NCI-H1417 treated with DMSO at 0.1 percent for 48 hours (cell line): ENCODE data around the gene HOPX.
"Not testable (repeated sequence)": the region's sequence is repeated elsewhere in the genome, so short reads cannot be mapped to it uniquely, and the experiment has no call there.

Experiments
- DNase-seq: peaks from one replicate; lab custom pipeline; 2025; lab: John Stamatoyannopoulos, UW

The HOPX gene, protein sequence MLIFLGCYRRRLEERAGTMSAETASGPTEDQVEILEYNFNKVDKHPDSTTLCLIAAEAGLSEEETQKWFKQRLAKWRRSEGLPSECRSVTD

DNA sequence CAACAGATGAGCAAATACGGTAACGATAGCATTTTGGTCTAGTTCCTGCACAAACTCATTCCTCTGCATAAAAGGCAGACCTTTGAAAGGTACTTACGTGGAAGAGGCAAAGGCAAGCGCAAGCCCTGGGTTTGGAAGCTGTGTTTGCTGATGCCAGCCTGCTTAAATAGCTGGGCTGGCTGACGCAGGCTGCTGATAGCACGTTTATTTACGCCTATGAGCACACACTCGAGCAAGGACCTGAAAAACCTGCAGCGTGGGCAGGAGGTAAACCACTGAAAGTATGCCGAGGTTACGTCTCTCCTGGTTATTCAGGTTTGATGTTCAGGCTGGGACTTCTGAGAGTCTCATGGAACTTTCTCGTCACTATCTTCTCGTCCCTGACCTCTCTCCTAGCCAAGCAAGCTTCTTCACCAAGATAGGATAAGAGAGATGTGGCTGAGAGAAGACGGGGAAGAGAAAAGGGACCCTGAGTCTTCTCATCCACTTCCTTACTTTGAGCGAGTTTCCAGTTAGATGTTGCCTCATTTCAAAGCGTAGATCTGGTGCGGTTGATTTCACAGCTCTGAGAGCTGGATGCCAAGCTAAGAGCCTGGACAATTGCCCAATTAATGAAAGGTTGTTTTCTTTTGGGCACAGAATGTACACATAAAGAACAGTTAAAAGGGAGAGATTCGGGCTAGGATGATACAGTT, at the start of gene HOPX:
TSS of gene HOPX (minus strand) at position 139 of the 695 bp plus-strand sequence. CDS start 23,480 bp downstream, outside the sequence.
- DNase-seq, result no peak

DNA sequence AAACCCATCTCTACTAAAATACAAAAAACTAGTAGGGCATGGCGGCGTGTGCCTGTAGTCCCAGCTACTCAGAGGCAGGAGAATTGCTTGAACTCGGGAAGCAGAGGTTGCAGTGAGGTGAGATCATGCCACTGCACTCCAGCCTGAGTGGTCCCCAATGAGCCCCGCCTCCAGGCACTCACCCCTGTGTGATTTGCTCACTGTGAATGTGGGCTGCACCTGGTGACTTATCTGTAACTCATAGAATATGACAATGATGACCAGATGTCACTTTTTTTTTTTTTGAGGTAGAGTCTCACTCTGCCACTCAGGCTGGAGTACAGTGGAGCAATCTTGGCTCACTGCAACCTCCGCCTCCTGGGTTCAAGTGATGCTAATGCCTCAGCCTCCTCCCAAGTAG, 49.0 kb upstream of the HOPX start:
- DNase-seq, result no peak

DNA sequence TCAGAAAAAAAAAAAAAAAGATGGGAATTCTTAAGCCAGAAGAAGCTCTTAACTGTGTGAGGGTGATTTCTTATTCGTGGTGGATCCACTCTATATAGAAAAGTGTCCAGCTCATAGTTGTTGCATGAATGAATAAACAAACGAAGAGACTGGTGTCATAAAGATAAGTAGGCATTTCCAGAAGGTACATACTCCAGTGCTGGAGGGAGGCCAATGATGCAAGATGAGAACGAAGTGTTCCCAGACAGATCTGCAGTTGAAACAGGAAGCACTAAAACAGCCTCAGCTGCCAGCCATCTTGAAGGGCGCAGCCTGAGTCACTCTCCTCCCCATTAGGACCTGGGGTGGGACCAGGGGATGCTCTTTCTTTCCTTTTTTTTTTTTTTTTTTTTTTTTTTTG, 47.4 kb upstream of the HOPX start:
- no peak for DNase-seq

DNA sequence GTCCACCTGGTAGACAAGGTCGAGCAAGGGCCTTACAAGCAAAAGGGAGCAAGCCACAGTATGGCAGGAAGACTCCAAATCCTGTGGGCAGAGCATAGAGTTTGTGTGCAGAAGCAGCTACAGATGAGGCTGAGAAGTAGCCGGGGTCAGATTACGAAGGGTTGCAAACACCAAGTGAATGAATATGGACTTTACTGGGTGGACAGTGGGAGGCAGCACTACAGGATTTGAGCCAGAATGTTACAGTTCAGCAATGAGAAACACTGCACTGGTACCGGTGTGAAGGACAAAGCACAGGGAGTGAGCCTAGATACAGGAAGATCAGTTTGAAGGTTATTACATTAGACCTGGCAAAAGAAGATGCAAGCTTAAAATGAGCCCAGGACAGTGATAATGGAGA, 46.1 kb upstream of the HOPX start:
- DNase-seq, result no peak

DNA sequence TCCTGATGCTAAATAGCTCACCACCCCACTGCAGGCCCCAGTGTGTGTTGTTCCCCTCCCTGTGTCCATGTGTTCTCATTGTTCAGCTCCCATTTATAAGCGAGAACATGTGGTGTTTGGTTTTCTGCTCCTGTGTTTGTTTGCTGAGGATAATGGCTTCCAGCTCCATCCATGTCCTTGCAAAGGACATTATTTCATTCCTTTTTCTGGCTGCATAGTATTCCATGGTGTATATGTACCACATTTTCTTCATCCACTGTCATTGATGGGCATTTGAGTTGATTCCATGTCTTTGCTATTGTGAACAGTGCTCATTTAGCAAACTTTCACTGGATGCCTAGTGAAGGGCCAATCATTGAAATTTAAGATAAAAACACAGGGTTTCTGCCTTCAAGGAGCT, 45.5 kb upstream of the HOPX start:
- not testable (repeated sequence) for DNase-seq

DNA sequence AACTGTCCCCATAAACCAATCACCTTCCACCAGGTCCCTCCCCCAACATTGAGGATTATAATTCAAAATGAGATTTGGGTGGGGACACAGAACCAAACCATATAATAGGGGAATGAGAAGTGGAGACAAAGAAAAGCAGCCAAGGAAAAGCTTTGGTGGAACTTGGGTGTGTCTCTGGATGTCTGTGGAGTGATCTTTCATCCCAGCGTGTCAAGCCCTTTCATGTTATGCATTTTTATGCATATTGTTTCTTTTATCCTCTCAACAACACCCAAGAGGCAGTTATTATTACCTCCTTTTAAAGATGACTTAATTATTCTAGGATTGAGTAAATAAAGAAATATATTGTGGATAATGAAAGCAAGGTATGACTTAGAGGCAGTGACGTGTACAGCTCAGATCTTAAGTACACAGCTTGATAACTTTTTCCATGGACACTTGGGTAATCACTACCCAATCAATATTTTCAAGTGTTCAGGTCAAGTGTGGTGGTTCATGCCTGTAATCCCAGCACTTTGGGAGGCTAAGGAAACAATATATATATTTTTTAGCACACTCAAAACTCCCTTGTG, 42.6 kb upstream of the HOPX start:
- DNase-seq, result no peak

DNA sequence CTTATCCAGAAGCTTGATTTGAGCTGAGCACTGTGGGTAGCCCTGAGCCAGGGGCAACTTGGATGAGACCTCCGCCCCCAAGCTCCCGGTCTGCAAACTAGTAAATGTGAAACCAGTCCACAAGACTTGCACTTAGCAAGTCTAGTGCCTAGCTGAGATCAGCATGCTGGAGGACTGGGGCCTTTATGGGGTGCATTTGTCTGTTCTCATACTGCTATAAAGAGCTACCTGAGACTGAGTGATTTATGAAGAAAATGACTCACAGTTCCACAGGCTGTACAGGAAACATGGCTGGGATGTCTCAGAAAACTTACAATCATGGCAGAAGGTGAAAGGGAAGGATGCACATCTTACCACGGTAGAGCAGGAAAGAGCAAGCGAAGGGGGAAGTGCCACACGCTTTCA, 42.1 kb upstream of the HOPX start:
- DNase-seq, result no peak

DNA sequence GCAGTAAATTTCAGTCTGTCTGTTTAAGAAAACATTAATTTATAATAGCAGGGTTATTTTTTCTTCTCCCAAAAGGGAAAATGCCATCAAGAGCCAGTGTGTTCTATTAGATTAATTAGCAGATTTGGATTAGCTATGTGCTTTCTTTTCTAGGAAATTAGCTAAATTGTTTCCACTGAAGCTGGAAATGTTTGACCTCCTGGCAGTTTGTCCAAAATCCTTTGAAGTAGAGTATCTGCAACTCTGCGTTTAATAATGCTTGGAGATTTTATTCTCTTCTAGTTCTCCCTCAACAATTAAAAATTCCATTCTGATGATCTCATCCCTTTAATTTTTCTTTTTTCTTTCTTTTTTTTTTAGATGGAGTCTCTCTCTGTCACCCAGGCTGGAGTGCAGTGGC, 27.1 kb upstream of the HOPX start:
- DNase-seq, result no peak

DNA sequence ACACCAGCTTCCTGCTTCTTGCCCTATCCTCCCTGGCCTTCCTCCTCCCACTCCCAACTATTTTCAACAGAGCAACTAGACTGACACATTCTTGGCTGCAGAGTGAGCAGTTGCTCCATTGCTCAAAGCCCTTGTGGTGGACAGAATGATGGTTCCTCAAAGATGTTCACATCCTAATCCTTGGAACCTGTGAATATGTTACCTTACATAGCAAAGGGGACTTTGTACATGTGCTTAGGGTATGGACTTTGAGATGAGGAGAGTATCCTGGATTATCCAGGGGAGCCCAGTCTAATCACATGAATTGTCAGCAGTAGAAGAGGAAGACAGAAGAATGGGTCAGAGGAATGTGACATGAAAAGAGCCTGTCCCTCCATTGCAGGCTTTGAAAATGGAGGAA, 24.9 kb upstream of the HOPX start:
- DNase-seq, result no peak

DNA sequence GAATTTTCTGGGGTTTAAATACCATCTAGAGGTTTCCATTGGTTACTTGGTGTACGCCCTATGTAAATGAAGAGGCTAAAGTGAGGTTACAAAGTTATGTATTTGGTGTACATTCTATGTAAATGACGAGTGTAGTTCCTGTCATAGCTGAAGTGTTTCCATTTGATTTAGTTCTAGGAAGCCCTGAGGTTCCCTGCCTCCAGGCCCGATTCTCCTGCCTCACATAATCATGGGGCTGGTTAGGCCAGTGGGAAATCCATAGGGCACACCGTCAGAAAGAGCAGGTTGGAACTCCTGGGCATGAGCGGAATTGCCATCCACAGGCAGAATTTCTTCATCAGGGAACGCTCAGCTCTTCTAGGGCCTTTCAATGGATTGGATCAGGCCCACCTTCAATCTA, 24.2 kb upstream of the HOPX start:
- no peak for DNase-seq

DNA sequence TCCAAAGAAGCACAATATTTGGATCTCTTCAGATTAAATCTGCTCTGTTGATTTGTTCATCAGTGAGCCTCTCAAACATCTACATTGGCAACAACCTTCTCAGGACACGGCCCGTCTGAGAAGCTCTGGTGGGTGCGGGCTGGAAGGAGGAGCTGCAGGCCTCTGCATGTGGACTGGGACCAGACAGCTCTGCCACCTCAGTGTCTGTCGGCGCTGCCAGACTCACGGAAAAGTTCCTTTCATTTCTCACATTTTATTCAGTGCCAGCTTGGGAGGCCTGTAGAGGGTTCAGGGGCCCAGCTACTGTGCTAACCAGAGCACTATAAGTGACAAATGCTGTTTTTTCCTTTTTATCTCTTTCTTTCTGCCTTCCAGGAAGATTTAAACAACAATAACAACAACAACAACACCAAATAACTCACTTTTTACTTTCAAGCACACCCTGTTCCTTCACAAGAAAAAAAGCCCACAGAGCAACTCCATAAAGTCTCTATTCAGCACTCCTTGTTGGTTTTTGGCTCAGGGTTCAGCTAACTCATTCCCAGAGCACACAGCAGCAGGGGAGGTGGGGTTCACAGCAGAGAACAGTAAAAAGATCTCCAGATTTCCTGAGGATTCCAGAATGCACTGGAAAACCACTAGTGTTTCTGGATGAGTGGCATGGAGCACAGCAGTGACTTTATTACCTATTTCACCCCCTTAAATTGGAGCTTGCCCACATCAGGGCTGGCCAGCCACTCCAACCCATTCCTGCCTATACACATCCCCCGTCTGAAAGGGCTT, 23.2 kb upstream of the HOPX start:
- no peak for DNase-seq

DNA sequence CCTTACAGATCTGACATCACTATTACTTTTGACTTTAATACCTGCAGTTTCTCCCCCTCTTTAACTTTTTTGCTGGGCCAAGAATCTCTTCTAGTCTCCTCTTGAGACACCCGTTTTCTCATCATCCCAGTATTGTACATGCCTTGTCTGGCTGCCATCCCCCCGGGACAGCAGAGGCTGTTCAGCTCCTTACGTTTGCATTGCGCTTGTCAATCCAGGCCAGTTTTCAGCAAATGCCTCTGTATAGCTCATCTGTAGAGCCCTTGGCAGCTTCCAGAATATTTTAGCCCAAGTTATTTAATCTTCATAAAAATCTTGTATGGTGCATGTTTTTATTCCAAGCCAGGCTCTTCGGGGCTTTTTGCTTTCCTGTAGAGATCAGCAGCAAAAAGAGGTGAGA, 22.3 kb upstream of the HOPX start:
- DNase-seq, result no peak

DNA sequence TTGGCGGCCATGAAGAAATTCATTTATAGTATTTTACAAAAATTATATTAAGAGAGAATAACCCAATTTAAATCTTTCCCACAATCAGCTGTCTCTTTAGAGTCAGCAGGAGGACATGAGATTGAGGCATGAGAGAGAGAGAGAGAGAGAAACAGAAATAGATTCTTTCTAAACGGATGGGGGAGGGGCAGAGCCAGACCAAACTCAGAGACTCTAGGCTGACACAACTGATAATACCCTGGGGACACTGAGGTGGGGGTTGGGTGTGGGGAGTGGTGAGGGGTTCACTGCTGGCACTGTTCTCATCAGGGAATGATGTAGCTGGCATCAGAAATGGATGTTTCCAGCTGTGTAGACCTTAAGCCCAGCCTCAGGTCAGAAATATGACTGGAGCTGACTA, 20.5 kb upstream of the HOPX start:
- no peak for DNase-seq

DNA sequence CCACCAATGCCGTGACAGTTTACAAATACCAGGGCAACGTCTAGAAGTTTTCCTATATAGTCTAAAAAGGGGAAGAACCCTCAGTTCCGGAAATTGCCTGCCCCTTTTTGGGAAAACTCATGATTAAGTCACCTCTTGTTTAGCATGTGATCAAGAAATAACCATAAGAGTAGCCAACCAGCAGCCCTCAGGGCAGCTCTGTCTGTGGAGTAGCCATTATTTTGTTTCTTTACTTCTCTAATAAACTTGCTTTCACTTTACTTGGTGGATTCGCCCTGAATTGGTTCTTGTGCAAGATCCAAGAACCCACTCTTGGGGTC, 20.0 kb upstream of the HOPX start:
- no peak for DNase-seq

DNA sequence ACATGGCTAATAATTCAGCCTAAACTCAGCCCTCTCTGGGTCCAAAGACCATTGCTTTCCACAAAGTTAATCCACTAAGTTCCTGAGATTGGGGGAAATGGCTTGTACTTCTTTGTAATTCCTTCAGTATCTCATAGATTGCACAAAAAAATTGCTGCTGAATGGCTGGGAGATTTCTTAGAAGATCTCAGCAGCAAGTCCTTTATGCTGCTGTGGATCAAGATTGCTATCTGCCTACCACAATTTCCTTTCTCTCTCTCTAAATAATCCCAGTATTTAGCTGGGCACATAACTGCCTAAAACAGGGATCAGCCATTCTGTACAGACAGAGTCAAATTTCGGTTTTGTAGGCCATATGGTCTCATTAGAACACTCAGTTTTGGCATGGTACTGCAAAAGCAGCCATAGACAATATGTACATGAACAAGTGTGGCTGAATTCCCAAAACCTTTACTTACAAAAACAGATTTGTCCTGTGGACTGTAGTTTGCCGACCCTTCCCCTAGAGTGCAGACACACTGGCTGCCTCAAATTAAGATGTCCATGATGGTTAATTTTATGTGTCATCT, 18.5 kb upstream of the HOPX start:
- no peak for DNase-seq

DNA sequence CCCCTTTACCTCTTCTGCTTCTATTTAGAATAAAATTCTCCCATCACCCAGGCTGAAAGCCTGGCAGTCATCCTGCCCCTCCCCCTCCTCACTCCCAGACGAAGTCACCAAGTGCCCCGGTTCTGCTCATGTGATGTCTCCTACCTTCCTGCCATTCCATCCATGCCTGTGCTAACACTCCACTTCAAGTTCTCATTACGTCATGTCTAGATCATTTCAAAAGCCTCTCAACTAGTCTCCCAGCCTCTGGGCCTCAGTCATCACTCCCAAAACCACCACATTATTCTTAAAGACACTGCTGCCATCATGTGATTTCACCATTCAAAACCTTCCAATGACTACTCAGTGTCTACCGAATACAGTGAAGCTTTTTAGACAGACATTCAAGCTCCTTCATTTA, 17.2 kb upstream of the HOPX start:
- DNase-seq, result no peak

DNA sequence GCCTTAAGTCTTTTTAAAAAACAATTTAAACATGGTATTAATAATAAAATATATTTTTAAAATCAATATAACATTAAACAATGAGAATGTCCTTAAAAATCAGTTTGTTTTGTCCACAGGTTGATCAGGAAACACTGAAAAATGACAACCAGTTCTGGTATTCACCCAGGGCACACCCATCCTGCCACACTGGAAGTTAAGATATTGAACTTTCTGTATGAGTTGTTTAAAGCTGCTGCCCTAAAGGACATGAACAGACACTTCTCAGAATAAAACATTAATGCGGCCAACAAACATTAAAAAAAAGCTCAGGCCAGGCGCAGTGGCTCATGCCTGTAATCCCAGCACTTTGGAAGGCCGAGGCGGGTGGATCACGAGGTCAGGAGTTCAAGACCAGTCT, 15.0 kb upstream of the HOPX start:
- DNase-seq, result no peak

DNA sequence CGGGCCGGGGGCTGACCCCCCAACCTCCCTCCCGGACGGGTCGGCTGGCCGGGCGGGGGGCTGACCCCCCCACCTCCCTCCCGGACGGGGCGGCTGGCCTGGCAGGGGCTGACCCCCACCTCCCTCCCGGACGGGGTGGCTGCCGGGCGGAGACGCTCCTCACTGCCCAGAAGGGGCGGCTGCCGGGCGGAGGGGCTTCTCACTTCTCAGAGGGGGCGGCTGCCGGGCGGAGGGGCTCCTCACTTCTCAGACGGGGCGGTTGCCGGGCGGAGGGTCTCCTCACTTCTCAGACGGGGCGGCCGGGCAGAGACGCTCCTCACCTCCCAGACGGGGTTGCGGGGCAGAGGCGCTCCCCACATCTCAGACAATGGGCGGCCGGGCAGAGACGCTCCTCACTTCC, 12.4 kb upstream of the HOPX start:
- not testable (repeated sequence) for DNase-seq

DNA sequence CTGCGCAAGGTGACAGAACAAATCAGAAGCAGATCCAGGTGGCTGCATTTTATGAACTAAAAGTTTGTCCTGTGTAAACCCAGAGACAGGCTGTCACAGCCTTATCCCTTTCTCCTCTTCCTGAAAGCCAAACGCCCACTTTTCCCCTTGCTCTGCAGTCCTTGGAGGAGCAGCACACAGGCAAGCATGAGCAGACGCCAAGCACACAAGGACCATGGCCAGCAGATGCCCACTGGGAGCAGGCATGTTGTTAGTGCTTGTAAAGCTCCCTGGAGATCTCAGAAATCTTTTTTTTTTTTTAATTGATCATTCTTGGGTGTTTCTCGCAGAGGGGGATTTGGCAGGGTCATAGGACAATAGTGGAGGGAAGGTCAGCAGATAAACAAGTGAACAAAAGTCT, 11.5 kb upstream of the HOPX start:
- DNase-seq, result no peak

DNA sequence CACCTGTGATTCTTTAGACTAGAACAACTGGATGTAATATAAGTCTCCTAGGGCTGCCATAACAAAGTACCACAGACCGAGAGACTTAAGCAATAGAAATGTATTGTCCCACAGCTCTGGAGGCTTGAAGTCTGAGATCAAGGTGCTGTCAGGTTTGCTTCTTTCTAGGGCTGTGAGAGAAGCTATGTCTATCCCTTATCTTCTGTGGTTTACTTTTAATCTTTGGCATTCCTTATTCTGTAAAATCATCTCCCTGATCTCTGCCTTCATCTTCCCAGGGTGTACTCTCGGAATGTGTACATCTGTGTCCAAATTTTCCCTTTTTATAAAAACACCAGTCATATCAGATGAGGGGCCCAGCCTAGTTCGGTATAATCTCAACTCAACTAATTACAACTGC, 10.3 kb upstream of the HOPX start:
- no peak for DNase-seq

DNA sequence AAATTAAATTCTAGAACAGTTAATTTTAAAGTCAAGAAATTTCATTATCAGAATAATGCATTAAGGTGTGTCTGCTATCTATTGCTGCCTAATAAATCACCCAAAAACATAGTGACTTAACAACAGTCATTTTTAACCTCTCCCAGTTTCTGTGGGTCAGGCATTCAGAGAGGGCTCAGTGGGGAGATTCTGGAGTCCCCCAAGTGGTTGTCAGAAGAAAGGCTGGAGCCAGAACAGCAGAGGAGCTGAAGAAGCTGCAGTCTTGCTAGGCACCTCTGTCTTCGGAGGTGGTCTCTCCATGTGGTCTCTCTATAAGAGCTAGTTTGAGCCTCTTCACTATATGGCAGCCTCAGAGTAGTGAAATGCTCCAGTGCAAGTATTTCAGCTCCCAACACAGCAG, 9.3 kb upstream of the HOPX start:
- no peak for DNase-seq

DNA sequence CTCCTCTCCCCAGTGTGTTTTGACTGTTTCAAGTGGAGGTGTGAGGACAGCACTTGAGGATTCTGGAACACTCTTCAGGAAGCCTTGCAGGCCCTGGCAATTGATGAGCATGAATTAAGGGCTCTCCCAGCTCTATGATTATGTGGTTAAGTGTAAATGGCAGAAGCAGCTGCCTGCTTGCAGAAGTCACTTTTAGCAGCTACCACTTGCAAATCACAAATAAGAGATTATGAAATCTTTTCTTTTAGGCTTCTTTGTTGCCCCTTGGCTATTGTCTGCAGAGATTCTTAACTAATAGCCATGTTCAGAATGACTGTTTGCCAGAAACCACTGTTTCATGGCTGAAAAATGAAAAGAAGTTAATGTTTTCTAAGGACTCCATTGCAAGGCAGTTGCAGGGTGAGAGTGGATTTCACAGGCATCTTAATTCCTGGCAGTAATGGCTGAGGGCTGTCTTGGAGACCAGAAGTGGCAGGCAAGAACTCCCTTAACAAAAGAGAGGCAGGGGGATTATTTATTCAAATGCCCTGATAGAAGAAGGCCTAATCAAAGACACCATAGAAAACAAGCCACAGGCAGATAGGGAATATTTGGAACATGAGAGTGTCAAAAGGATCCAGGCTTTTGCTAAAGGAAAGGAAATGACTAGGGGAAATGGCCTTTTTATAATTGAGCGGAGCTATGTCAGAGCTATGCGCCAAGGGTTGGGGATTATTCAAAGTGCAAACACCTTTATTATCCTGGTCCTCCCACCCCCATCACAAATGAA, 8.3 kb upstream of the HOPX start:
- DNase-seq, result no peak
